HL-60 (cell line): Measurements from ENCODE around the gene CCDC83.

ENCODE experiments used
- POLR2AphosphoS5 ChIP-seq: IDR thresholded peaks from 2 replicates; pipeline ENCODE4 v1.6.1; 2012; ENCODE audit warnings: low read depth
- SPI1 ChIP-seq: IDR thresholded peaks from 2 replicates; pipeline ENCODE4 v1.6.1; 2012; ENCODE audit warnings: low read depth, mild to moderate bottlenecking, borderline replicate concordance
- TF ChIP-seq, protein P1 (sequence below): IDR thresholded peaks from one replicate; pipeline ENCODE4 v1.5.1; 2011; ENCODE audit warnings: low read length, control low read depth, inconsistent platforms; ENCODE audit not compliant: insufficient read depth
- TF ChIP-seq, protein P2 (sequence below): IDR thresholded peaks from 2 replicates; pipeline ENCODE4 v1.6.1; 2012; ENCODE audit warnings: low read depth; ENCODE audit not compliant: insufficient replicate concordance

DNA sequence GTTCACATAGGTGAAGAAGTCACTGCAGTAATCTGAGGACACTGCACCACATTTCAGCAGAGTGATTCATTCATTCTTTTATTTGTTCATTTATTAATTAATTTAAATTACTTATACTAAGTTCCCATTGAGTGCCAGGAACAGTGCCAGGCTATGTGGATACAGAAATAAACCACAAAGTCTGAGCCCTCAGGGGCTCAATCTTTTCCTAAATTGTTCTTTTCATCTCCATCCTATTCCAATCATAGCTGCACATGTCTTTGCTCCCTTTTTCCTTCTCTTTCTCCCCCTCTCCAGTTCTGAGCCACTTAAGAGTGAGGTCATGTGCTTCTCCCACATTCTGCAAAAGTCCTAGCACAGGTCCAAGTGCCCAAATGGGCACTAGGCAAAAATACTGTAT is 49.2 kb upstream of the CCDC83 start:
- TF ChIP-seq, protein P1, sequence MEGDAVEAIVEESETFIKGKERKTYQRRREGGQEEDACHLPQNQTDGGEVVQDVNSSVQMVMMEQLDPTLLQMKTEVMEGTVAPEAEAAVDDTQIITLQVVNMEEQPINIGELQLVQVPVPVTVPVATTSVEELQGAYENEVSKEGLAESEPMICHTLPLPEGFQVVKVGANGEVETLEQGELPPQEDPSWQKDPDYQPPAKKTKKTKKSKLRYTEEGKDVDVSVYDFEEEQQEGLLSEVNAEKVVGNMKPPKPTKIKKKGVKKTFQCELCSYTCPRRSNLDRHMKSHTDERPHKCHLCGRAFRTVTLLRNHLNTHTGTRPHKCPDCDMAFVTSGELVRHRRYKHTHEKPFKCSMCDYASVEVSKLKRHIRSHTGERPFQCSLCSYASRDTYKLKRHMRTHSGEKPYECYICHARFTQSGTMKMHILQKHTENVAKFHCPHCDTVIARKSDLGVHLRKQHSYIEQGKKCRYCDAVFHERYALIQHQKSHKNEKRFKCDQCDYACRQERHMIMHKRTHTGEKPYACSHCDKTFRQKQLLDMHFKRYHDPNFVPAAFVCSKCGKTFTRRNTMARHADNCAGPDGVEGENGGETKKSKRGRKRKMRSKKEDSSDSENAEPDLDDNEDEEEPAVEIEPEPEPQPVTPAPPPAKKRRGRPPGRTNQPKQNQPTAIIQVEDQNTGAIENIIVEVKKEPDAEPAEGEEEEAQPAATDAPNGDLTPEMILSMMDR: no peak
- TF ChIP-seq POLR2AphosphoS5: no peak
- TF ChIP-seq, protein P2, sequence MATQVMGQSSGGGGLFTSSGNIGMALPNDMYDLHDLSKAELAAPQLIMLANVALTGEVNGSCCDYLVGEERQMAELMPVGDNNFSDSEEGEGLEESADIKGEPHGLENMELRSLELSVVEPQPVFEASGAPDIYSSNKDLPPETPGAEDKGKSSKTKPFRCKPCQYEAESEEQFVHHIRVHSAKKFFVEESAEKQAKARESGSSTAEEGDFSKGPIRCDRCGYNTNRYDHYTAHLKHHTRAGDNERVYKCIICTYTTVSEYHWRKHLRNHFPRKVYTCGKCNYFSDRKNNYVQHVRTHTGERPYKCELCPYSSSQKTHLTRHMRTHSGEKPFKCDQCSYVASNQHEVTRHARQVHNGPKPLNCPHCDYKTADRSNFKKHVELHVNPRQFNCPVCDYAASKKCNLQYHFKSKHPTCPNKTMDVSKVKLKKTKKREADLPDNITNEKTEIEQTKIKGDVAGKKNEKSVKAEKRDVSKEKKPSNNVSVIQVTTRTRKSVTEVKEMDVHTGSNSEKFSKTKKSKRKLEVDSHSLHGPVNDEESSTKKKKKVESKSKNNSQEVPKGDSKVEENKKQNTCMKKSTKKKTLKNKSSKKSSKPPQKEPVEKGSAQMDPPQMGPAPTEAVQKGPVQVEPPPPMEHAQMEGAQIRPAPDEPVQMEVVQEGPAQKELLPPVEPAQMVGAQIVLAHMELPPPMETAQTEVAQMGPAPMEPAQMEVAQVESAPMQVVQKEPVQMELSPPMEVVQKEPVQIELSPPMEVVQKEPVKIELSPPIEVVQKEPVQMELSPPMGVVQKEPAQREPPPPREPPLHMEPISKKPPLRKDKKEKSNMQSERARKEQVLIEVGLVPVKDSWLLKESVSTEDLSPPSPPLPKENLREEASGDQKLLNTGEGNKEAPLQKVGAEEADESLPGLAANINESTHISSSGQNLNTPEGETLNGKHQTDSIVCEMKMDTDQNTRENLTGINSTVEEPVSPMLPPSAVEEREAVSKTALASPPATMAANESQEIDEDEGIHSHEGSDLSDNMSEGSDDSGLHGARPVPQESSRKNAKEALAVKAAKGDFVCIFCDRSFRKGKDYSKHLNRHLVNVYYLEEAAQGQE: no peak
- TF ChIP-seq SPI1: no peak
